Esophagus muscularis mucosa (tissue), 4 donors: ENCODE results near the gene SHISA6.

ENCODE experiments used
- EP300 ChIP-seq: sonication (generic); formaldehyde crosslinking; IDR thresholded peaks from one replicate; pipeline ENCODE4 v1.6.1; 2017; ENCODE audit warnings: antibody characterized with exemption
- POLR2A ChIP-seq: fragments of 450-650 bp; IDR thresholded peaks from one replicate; pipeline ENCODE4 v1.6.1; 2017; ENCODE audit warnings: antibody characterized with exemption, moderate library complexity, mild to moderate bottlenecking, low read depth
- POLR2AphosphoS5 ChIP-seq, 2 donors: sonication (generic); formaldehyde crosslinking; IDR thresholded peaks; one replicate each; pipeline ENCODE4 v1.6.1; 2017; ENCODE audit warnings: antibody characterized with exemption in 2 of 2
- TF ChIP-seq, protein P1 (sequence below), 3 experiments: fragments of 200-600 bp in 2 of 3; fragments of 450-650 bp in 1 of 3; sonication (generic) in 2 of 3; IDR thresholded peaks; one replicate each; pipeline ENCODE4 v1.5.1; 2017 to 2019; ENCODE audit warnings: antibody characterized with exemption in 3 of 3, mild to moderate bottlenecking in 2 of 3, moderate library complexity in 1 of 3

DNA sequence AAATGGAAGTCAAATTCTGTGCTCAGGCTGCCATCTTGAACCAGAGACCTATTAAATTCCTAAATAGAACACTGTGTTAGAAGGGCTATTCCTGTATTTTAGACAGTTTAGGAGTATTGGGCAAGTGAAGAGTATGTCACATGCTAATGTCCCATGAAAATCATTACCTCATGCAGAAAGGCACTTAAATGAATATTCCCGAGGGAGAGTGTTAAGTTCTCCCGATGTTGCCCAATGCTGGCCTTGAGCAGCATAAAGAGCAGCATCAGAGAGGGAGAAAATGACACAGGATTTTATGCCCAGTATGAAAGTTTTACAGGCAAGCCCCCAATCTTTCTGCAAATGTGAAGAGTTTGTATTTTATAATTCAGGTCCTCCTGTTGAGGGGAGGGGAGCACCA is 28.2 kb upstream of the SHISA6 start:
- no peak for TF ChIP-seq POLR2AphosphoS5 (IDR thresholded peaks at IDR 0.05)
- TF ChIP-seq, protein P1, sequence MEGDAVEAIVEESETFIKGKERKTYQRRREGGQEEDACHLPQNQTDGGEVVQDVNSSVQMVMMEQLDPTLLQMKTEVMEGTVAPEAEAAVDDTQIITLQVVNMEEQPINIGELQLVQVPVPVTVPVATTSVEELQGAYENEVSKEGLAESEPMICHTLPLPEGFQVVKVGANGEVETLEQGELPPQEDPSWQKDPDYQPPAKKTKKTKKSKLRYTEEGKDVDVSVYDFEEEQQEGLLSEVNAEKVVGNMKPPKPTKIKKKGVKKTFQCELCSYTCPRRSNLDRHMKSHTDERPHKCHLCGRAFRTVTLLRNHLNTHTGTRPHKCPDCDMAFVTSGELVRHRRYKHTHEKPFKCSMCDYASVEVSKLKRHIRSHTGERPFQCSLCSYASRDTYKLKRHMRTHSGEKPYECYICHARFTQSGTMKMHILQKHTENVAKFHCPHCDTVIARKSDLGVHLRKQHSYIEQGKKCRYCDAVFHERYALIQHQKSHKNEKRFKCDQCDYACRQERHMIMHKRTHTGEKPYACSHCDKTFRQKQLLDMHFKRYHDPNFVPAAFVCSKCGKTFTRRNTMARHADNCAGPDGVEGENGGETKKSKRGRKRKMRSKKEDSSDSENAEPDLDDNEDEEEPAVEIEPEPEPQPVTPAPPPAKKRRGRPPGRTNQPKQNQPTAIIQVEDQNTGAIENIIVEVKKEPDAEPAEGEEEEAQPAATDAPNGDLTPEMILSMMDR (IDR thresholded peaks at IDR 0.05) = no peak
- TF ChIP-seq EP300 = no peak
- TF ChIP-seq POLR2A = no peak
